ENCODE data around the gene MKLN1.

The MKLN1 gene

GRCh38 chr7:131522325-131522930 lies 194.8 kb downstream of the MKLN1 start:
- no peak for TF ChIP-seq JUND (IDR thresholded peaks at IDR 0.05; ENCODE audit: low read depth)
- in situ Hi-C loops (cut with HindIII; ENCODE audit: low pct_unique_long_range_greater_than_20kb, low sequenced_read_pairs), result no loop called here
- DNase-seq (ENCODE audit: low read depth in 1 of 2, low spot score in 1 of 2), result no peak

DNA sequence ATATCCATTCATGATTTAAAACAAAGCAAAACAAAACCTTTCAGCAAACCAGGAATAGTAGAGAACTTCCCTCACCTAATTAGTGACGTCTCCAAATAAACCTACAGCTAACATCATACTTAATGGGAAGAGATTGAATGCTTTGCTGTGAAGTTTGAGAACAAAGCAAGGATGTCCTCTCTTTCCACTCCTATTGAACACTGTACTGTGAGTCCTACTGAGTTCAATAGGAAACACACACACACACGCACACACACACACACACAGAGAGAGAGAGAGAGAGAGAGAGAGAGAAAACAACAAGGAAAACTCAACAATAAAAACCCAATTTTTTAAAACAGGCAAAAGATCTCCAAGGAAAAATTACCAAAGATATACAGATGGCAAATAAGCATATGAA lies 196.4 kb downstream of the MKLN1 start:
- DNase-seq (ENCODE audit: low read depth in 1 of 2, low spot score in 1 of 2), result no peak
- no peak for TF ChIP-seq JUND (IDR thresholded peaks at IDR 0.05; ENCODE audit: low read depth)
- in situ Hi-C loops (cut with HindIII; ENCODE audit: low pct_unique_long_range_greater_than_20kb, low sequenced_read_pairs), result no loop called here

GRCh38 chr7:131524703-131525102 lies 197.0 kb downstream of the MKLN1 start:
- no peak for TF ChIP-seq JUND (IDR thresholded peaks at IDR 0.05; ENCODE audit: low read depth)
- in situ Hi-C loops (cut with HindIII; ENCODE audit: low pct_unique_long_range_greater_than_20kb, low sequenced_read_pairs), result no loop called here
- DNase-seq (ENCODE audit: low read depth in 1 of 2, low spot score in 1 of 2), result no peak

DNA sequence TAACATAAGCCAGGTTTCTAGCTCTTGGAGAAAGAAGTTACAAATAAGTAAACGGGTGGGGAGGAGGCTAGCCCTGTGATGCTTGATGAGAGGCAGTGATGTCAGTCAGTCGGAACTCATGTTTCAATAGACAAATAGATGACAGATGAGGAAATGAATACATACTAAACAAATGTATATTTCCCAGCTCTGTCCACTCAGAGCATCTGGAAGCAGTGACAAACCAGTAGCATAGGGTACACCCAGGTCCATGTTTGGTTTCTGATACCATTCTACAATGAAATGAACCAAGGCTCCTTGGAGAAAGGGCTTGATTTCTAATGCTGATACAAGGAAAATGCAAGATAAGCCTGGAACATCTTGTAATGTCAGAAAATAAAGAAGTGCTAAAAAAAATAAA lies 198.1 kb downstream of the MKLN1 start:
- no peak for TF ChIP-seq JUND (IDR thresholded peaks at IDR 0.05; ENCODE audit: low read depth)
- peak; percentile 9 to 52 for DNase-seq (ENCODE audit: low read depth in 1 of 2, low spot score in 1 of 2)
- in situ Hi-C loops (cut with HindIII; ENCODE audit: low pct_unique_long_range_greater_than_20kb, low sequenced_read_pairs), result no loop called here

GRCh38 chr7:131527456-131527855 lies 199.8 kb downstream of the MKLN1 start:
- no peak for TF ChIP-seq JUND (IDR thresholded peaks at IDR 0.05; ENCODE audit: low read depth)
- no peak for DNase-seq (ENCODE audit: low read depth in 1 of 2, low spot score in 1 of 2)
- in situ Hi-C loops (cut with HindIII; ENCODE audit: low pct_unique_long_range_greater_than_20kb, low sequenced_read_pairs), result no loop called here

DNA sequence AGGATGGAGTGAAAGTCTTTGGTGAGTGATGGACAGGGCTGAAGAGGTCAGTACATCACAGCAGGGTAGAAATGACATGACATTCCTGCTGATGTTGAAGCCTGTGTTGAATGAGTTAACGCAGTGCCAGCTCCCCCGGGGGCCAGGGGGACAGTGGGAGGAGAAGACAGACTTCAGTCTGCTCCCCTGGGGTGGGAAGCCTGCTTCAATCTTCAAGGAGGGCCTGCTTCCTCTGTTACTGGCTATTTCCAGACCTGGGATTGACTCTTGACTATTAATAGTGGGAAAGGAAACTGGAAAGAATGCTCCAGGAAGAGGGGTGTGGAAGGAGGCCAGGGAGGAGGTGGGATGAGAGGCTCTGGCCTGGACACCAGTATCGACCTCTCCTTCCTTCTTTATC lies 201.5 kb downstream of the MKLN1 start:
- no peak for TF ChIP-seq JUND (IDR thresholded peaks at IDR 0.05; ENCODE audit: low read depth)
- in situ Hi-C loops (cut with HindIII; ENCODE audit: low pct_unique_long_range_greater_than_20kb, low sequenced_read_pairs), result no loop called here
- no peak for DNase-seq (ENCODE audit: low read depth in 1 of 2, low spot score in 1 of 2)

GRCh38 chr7:131529617-131530016 lies 201.9 kb downstream of the MKLN1 start:
- no peak for TF ChIP-seq JUND (IDR thresholded peaks at IDR 0.05; ENCODE audit: low read depth)
- in situ Hi-C loops (cut with HindIII; ENCODE audit: low pct_unique_long_range_greater_than_20kb, low sequenced_read_pairs), result no loop called here
- DNase-seq (ENCODE audit: low read depth in 1 of 2, low spot score in 1 of 2), result no peak

DNA sequence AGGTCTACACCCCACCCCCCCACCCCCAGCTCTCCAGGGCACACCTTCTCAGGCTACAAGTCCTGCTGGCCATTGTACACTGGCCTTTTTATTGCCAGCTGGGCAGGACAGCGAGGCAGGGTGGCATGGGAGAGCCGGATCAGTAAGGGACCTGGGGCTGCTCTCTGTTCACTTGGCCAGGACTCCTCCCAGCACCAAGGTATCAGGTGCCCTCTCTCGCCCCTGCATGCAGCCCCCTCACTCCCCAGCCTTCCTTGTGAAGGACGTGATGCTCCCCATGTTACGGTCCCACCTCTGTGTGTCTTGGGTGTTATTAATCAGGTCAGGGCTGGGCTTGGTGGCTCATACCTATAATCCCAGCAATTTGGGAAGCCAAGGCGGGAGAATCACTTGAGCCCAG lies 202.5 kb downstream of the MKLN1 start:
- in situ Hi-C loops (cut with HindIII; ENCODE audit: low pct_unique_long_range_greater_than_20kb, low sequenced_read_pairs), result no loop called here
- no peak for TF ChIP-seq JUND (IDR thresholded peaks at IDR 0.05; ENCODE audit: low read depth)
- DNase-seq (ENCODE audit: low read depth in 1 of 2, low spot score in 1 of 2), result no peak

GRCh38 chr7:131532570-131533091 lies 205.0 kb downstream of the MKLN1 start:
- DNase-seq (ENCODE audit: low read depth in 1 of 2, low spot score in 1 of 2), result no peak
- in situ Hi-C loops (cut with HindIII; ENCODE audit: low pct_unique_long_range_greater_than_20kb, low sequenced_read_pairs), result no loop called here
- TF ChIP-seq JUND (IDR thresholded peaks at IDR 0.05; ENCODE audit: low read depth), result no peak

DNA sequence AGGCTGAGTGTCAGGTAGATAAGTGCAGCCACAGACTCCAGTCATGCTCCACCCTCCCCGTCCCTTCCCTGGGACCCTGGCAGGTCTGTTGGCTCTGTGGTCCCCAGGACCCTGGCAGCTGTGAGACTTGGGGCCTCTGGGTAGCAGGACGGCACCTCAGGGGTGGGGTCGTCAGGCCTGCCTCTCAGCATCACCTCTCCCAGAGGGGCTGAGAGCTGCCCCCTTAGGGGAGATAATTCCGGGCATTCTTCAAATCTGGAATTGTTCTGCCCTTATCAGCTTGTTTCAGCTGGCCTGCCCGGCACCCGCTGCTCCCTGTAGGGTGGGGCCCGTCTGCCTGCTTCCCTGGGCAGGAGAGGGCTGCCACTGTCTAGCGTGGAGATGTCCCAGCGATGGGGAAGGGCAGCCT lies 205.5 kb downstream of the MKLN1 start:
- in situ Hi-C loops (cut with HindIII; ENCODE audit: low pct_unique_long_range_greater_than_20kb, low sequenced_read_pairs), result no loop called here
- TF ChIP-seq JUND (IDR thresholded peaks at IDR 0.05; ENCODE audit: low read depth), result no peak
- DNase-seq (ENCODE audit: low read depth in 1 of 2, low spot score in 1 of 2), result no peak

GRCh38 chr7:131533566-131534561 lies 206.2 kb downstream of the MKLN1 start:
- DNase-seq (ENCODE audit: low read depth in 1 of 2, low spot score in 1 of 2), result no peak
- no peak for TF ChIP-seq JUND (IDR thresholded peaks at IDR 0.05; ENCODE audit: low read depth)
- in situ Hi-C loops (cut with HindIII; ENCODE audit: low pct_unique_long_range_greater_than_20kb, low sequenced_read_pairs), result no loop called here

GRCh38 chr7:131536361-131536849 lies 208.7 kb downstream of the MKLN1 start:
- DNase-seq (ENCODE audit: low read depth in 1 of 2, low spot score in 1 of 2), result no peak
- in situ Hi-C loops (cut with HindIII; ENCODE audit: low pct_unique_long_range_greater_than_20kb, low sequenced_read_pairs), result no loop called here
- no peak for TF ChIP-seq JUND (IDR thresholded peaks at IDR 0.05; ENCODE audit: low read depth)

- TF ChIP-seq JUND (IDR thresholded peaks at IDR 0.05; ENCODE audit: low read depth), result no peak
- DNase-seq (ENCODE audit: low read depth in 1 of 2, low spot score in 1 of 2), result no peak
- in situ Hi-C loops (cut with HindIII; ENCODE audit: low pct_unique_long_range_greater_than_20kb, low sequenced_read_pairs), result no loop called here
Measured at GRCh38 chr7:131537571-131537978, 209.9 kb downstream of the MKLN1 start.
